Stimulated activated CD4-positive, alpha-beta T cell treated with anti-CD3 and anti-CD28 coated beads, TNF-alpha, amount 100 ng/mL, for 4 hours (primary cell): ENCODE results near the gene WDR48.

Experiments
- DNase-seq, 3 experiments: peaks; one replicate each; pipeline ENCODE4 v3.0.0-alpha.2; 2020; ENCODE audit warnings: low read depth in 3 of 3

The WDR48 gene

GRCh38 chr3:39121621-39122020 lies 69.8 kb downstream of the WDR48 start:
- DNase-seq: no peak

DNA sequence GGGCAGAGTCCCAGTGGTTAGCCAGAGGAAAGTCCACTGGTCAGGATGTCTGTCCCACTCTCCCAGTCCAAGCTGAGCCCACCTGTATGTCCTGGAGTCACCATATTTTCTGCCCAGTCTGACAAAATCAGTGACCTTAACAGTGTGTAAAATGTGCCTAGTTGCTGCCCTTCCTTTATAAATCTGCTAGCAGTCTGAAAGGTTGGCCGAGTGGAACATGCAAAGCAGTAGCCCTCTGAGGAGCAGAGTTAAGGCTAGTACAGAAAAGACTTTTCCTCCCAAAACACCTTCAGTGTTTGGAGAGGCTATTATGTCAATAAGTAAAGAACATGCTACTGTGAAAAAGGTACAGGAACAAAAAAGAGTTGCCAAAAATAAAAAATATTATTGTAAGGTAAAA lies 71.0 kb downstream of the WDR48 start:
- no peak for DNase-seq

DNA sequence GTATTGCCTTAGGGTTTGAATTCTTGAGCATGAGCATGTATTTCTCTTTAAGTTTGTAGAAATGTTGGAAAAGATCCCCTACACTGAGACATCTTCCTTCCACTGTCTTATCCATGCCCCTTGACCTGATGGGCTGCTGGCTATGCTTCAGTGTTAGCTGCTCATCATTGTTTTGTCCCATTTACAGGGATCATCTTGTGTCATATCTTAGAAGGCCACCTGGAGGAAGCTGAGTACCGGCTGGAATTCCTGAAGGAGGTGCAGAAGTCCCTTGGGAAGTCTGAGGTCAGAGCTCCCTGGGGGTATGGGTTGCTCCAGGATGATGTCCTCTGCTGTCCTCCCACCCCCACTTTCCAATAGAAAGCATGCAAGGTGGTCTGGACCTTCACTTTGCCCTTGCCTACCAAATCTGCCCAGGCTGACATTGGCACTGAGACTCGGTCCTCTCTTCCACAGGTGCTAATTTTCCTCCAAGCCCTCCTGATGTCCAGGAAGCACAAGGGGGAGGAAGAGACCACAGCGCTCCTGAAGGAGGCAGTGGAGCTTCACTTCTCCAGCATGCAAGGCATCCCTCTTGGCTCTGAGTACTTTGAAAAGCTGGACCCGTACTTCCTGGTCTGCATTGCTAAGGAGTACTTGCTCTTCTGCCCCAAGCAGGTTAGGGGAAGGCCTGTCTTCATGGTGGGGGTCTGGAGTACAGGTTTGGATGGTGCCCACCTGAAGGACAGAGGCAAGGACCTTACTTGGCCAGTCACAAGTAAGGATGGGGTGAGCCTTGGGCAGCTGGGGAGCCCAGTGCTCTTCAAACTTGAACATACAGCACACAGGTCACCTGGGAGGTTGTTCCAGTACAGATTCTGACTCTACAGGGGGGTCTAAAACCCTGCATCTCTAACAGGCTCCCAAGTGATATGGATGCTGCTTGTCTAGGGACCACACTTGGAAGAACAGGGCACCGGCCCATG lies 73.3 kb downstream of the WDR48 start:
- no peak for DNase-seq

GRCh38 chr3:39125841-39126500 lies 74.2 kb downstream of the WDR48 start:
- no peak for DNase-seq

DNA sequence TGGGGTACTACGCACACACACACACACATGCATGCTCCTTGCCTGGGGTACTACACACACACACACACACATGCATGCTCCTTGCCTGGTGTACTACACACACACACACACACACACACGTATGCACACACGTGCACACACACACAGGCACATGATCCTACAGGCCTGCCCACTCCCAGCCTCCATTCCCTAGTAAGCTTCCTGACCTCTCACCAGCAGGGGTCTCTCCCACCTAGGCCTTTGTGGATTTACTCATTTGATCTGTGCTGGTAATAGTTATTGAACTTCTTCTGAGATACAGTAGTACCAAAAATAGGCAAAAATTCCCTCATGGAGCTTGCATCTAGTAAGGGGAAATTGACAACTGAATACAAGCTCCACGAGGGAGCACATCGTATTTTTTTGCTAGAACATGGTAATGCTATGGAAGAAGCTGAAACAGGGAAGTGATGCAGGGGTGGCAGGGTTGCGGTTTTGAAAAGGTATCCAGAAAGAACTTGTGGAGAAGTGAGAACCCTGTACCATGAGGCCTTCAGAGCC lies 74.8 kb downstream of the WDR48 start:
- DNase-seq: no peak

- no peak for DNase-seq
These were observed 75.6 kb downstream of the WDR48 start for GRCh38 chr3:39127269-39127907.

DNA sequence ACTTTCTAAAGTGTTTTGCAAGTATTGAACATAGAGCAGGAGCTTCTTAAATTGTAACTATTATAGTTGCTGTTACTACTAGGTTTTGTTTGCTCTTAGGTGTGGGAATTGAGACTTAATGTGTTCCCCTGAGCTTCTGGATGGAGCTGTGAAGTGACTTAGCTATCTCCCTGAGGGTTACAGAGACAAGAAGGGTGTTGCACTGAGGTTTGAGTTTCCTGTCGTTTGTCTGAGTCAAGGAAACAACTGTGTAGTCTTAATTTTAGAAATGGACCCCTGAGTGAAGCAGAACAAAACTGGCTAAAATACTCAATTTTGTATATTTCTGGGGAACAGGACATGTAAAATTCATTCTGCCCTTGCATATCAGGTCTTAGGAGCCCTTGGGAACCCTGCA lies 76.1 kb downstream of the WDR48 start:
- DNase-seq: no peak

- DNase-seq: no peak
These were observed 77.1 kb downstream of the WDR48 start for GRCh38 chr3:39128951-39129350.

- no peak for DNase-seq
These were observed 78.2 kb downstream of the WDR48 start for GRCh38 chr3:39130026-39130425.

DNA sequence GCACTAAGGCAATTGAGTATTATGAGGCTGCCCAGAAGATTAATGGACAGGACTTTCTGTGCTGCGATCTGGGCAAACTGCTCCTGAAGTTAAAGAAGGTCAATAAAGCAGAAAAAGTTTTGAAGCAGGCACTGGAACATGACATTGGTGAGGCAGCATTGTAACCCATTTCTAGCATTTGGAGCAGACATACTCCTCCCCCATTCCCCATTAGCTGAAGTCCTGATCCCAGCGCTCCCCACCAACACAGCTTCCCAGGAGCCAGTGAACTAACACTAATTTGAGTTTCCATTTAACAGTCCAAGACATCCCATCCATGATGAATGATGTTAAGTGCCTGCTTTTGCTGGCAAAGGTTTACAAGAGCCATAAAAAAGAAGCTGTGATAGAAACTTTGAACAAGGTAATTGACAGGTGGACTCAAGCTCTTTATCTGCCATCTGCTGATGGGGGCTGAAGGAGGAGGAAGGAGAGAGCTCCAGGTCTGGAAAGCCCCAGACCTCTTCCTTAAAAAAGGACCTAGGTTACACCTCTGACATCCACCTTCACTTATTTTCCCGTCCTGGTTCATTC lies 79.0 kb downstream of the WDR48 start:
- DNase-seq: no peak

- no peak for DNase-seq
These were observed 80.6 kb downstream of the WDR48 start for GRCh38 chr3:39132096-39133092.

- no peak for DNase-seq
These were observed 81.3 kb downstream of the WDR48 start for GRCh38 chr3:39133093-39133490.

DNA sequence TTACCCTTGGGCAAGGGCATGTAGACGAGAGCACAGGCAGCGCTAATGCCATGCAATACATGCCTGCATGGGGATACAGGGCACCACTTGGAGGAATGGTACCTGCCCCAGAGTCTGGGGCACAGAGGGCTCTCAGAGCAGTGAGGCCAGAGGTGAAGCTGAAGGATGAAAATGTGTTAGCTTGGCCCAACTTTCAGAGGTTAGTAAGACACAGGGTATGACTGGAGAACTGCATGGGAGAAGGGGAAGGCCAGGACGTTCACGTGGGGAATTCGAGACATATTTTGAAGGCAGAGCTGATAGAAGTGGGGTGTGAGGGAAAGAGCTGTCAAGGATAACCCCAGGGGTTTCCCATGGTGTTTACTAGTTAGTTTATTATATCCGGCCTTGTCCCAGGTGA lies 82.0 kb downstream of the WDR48 start:
- DNase-seq: no peak

- no peak for DNase-seq
These were observed 82.5 kb downstream of the WDR48 start for GRCh38 chr3:39134305-39134704.

DNA sequence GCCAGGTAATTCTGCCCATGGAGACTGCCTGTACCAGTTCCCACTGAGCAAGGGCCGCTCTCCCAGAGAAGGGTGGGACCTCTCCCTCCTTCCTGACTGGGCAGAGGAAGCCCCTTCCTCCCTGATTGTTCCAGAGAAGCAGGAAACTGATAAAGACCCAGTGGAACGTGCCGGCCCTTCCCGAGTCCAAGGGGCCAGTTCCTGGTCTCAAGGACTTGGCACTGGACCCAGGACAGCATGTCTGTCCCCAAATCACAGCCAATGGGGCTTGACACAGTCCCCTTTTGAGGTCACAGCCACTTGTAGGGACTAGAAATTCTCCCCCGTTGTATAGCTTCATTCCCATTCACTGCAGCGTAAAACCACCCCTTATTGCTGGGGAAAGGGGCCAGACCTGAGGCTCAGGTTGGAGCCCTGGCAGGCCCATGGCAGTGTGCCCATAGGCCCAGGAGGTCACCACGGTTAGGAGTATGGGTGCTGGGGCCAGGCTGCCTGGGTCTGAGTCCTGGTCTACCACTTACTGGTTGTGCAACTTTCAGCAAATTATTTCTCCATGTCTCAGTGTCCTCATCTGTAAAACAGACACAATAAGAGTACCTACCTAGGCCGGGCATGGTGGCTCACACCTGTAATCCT lies 83.5 kb downstream of the WDR48 start:
- DNase-seq: no peak

- no peak for DNase-seq
These were observed 85.0 kb downstream of the WDR48 start for GRCh38 chr3:39136533-39137434.

GRCh38 chr3:39137435-39137936 lies 85.7 kb downstream of the WDR48 start:
- no peak for DNase-seq

DNA sequence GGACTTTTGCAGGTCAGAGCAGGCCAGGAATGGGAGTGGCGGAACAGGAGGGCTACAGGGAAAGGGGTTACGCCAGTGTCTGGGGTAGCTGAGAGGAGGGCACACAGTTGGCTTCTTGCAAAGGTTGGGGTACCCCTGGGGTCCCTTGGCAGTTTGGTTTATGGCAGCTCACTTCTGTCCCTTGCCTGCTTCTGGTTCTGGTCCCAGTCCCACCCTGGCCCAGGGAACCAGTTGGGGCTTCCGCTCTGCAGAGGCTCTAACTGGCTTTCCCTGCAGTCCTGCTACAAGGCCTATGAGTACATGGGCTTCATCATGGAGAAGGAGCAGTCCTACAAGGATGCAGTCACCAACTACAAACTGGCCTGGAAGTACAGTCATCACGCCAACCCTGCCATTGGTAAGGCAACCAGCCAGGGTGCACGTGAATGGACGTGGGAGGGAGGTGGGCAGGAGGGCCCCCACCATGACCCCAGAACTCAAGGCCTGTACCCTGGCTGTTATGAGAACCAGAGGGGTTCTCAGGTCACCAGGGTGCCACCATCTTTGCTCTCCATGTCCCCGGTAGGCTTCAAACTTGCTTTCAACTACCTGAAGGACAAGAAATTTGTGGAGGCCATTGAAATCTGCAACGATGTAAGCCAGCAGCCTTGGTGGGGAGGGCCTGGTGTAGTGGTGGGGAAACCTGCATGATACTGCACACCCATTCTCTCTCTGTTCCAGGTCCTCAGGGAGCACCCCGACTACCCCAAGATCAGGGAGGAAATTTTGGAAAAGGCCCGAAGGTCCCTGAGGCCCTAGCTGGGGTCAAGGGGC lies 86.4 kb downstream of the WDR48 start:
- DNase-seq: no peak
